Activated CD4-positive, alpha-beta T cell treated with anti-CD3 and anti-CD28 coated beads for 24 hours (primary cell): ENCODE data around the gene NOS2.
"Not testable (repeated sequence)": the region's sequence is repeated elsewhere in the genome, so short reads cannot be mapped to it uniquely, and the experiment has no call there.

ENCODE experiments used
- DNase-seq, 2 donors: peaks; one replicate each; pipeline ENCODE4 v3.0.0-alpha.2; 2020; ENCODE audit warnings: low read depth in 2 of 2

The NOS2 gene

DNA sequence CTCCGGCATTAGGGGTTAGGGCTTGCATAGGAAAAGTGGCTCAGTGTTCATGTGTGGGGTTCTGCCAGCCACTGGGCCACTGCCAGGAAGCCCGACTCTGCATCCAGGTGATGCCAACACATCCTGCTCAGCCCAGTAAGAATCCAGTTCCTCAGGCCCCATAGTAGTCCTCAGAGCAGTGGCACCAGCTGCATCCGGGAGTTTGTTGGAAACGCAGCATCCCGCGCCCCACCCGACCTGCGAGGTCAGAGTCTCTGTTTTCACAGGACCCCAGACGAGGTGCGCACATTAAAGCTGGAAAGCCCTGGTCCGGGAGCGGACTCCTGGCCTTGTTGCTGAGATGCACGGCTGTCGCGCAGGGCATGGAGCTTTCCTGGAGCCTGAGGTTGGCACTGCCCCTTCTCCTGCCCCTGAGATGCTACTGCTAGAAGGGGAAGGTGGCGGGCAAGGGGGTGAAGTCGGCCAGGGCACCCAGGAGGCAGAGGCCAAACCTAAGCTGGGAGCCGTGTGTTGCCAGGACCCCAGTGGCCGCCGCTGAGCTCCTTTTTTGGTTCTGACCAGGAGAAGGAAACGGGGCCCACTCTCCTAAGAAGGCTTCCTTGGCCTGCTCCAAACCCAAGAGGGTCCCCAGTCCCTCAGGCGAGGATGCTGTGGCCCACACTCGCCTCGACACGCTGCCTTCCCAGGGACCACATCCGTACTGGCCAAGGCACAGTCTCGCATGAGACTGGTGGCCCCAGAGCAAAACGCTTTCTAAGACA lies 44.4 kb downstream of the NOS2 start:
- DNase-seq, result no peak

DNA sequence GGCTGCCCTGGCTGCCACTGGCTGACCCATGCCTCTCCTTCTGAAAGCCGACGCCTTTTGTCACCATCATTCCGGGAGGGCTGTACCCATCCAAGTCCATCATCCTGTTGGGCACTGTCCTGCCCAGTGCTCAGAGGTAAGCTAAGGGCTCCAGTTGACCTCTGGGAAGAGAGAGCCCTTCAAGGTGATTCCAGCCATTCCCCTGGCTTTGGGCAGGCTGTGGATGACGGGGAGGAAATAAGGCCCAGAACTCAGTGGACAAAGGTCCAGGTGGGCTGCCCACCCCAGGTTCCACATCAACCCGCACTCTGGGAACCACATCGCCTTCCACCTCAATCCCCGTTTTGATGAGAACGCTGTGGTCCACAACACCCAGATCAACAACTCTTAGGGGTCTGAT lies 45.8 kb downstream of the NOS2 start:
- DNase-seq, result no peak

DNA sequence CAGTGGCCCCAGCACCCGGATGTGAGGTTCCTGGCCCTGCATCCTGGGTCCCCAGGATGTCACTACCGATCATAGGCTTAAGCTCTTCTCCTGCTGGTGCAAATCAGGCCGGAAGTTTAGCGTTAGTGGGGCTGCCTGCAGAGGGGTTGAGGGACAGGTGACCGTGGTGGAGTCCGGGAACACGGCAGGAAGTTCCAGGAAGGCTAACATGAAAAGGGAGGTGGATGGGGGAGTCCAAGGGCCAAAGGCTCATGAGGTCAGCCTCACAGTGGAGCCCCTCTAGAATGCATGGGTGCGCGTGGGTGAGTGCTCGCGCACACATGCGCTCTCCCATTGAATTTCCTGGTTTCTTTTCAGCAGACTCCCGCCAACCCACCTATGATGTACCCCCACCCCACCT lies 46.6 kb downstream of the NOS2 start:
- DNase-seq, result not testable (repeated sequence)

DNA sequence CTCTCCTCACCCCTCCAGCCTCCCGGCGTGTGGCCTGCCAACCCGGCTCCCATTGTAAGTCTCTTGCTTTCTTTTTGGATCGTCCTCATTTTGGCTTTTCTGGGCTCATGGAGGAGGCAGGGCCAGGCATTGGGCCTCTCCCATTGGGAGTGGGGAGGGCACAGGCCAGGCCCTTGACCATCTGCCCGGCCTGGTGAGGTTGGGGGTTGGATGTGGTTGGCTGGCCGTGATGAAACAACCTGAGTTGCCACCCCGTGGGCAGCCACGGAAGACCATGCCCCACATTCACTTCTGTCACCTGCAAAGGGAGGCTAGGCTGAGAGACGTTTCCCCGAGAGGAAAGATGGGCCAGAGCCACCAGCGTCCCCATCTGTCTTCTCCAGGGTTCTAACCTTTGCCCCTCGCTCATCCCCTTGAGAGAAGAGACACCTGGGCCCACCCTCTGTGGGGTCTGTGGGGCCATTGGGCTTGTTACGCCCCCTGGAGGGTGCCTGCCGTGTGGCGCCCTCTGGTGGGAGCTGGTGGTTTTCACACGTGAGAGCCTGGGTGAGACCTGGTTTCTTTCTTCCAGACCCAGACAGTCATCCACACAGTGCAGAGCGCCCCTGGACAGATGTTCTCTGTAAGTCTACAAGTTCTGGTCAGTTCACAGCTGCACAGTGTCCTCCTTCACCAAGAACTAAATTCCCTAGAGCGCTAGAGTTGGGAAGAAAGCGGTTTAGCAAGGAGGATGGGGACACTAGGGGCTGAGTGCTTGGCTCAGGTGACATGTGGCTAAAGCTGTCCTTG lies 47.3 kb downstream of the NOS2 start:
- DNase-seq, result not testable (repeated sequence)

DNA sequence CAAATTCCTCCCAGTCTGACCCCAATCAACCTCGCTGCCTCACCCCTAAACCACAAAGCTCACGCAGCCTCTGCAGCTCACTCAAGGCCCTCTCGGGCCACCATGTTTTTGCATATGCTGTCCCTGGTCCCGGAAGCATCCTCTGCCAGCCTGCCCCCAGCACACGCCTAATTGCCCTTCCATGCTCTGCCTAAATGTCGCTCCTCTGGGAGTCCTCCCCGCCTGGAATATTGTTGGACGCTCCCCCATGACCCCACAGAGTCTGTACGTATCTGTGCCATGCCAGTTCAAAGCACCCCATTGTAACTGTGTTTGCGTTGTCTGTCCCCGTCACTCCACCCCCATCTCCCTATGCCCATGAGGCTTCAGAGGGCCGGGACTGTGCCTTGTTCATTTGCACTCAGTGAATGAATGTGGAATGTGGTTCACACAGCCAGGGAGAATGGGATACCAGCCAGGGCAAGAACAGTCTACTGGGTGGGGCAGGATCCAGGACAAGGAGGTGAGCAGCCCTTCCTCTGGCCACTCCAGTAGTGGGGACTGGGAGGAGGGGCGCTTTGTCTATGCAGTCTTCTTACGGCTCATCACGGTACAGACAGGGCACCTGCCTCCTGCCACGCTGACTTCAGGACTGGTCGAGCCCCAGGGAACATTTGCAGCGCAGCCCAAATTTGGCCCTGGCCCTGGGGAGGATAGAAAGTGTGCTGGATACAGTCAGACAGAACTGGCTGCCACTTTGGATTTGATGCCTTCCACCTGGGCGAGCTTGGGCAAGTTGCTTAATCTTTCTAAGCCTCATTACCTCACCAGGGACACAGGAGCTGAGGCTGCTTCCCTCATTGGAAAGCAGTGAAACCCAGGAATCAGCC lies 48.5 kb downstream of the NOS2 start:
- no peak for DNase-seq

DNA sequence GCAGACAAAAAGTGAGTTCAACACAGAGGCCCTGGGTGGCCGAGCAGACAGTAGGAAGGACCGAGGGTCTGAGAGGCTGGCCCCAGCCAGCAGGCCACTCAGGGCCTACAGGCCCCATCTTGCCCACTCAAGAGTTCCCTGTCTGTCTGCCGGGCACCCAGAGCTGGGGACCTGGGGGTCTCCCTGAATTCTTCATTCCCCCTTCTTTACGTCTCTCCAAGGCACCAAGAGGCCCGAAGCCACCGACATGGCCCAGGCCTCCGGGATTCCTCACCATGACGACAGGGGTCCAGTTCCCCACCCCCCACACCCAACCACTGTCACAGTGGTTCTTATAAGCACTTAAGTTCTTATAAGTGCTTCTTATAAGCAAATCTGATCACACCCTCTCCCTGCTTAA lies 49.2 kb downstream of the NOS2 start:
- no peak for DNase-seq

DNA sequence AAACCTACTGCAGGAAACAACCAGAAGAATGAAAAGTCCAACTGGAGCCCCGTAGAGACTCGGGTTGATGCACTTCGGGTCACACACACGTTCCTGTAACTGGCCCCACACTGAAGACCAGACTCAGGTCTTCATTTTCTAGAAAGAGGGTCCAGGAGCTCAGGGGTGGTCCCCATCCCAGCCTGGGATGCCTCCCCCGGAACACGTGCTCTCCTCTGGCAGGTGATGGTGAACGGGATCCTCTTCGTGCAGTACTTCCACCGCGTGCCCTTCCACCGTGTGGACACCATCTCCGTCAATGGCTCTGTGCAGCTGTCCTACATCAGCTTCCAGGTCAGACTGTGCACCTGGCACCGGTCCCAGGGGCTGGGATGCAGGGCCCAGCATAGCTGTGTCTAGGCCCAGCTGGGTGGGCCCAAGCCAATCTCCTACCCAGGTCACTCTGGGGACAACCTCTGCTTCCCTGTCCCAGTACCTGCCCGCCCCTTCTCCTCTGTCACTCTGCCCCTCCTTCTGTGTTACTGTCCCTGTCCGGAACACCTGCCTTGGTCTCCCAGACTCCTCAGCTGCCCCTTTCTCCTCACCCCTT lies 50.7 kb downstream of the NOS2 start:
- not testable (repeated sequence) for DNase-seq

DNA sequence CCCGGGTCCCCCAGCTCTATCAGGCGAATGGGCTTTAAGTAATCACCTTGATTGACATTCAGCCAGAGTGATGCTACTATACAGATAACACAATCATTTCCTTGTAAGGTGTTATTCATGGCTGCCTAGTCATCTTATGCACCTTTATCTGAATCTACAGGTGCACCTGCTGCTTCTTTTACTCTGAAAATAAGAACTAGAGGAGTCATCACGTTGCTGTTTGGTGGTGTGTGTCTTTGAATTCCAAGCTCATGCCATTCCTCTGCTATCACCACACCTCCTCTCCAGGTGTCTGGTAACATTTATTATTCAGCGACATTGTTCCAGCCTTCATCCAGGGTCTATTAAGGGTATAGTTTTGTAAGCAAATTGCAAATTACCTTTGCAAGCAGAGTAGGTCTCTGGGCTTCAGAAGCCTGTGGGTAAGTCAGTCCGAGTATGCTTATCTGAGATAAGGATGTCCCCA lies 51.9 kb downstream of the NOS2 start:
- DNase-seq, result no peak

DNA sequence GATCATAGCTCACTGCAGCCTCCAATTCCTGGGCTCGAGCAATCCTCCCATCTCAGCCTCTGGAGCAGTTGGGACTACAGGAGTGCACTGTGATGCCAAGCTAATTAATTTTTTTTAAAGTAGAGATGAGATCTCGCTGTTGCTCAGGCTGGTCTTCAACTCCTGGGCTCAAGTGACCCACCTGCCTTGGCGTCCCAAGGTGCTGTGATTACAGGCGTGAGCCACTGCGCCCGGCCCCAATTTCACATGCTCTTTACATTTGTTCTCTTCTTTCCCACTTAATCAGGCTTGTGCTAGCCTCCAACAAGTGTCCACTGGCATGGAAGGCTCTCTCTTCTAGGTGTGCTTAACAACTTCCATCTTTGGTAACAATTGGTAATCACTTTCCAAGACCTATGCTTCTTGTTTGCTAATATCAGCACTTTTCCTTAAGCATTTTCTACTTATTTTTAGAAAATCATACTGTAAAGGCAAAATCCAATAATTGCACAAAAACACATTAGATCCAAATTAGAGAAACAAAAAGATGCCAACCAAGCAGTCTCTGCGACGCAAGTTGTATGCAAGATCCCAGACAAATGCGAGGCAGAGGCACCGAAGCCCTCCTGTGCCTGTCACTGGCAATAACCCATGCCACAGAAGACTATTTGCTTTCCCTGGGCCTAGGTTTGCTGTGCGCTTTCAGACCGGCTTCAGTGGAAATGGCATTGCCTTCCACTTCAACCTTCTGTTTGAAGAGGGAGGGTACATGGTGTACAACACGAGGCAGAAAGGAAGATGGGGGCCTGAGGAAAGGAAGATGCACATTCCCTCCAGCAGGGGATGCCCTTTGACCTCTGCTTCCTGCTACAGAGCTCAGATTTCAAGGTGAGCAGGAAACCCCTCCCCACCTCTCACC lies 52.6 kb downstream of the NOS2 start:
- DNase-seq, result no peak

DNA sequence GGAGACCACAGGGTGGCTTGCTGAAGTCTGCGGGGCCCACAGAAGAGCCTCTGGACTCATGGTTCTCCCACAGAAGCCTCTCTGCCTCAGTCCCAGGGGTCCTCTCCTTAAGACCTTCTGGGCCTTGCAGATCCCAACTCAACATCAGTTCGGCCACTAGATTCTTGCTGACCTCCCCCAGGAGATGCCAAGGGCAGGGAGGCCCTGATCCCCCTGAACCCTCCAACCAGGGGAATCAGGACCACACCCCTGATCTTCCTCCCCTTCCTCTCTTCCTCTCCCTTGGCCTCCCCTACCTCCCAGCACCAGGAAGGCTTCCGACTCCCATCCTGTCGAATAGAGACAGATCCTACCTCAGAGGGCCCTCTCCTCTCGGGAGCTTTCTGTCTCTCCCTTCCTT lies 53.4 kb downstream of the NOS2 start:
- no peak for DNase-seq

DNA sequence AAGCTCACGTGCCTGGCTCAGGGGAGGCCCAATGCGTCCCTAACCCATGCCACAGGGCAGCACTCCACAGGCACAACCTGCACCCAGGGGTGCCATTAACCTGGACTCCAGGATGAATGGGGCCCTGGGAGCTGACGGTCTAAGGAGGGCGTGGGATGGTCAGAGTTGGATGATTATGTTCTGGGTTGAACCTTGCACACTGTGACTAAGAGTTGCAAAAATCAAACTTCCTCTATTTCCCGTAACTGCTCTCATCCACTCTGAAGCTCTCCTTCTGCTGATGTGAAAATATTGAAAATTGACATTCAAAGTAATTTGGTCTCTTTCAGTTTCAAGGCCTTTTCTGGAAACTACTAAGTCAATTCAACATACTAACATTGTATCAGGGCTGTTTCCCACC lies 54.0 kb downstream of the NOS2 start:
- DNase-seq, result not testable (repeated sequence)

DNA sequence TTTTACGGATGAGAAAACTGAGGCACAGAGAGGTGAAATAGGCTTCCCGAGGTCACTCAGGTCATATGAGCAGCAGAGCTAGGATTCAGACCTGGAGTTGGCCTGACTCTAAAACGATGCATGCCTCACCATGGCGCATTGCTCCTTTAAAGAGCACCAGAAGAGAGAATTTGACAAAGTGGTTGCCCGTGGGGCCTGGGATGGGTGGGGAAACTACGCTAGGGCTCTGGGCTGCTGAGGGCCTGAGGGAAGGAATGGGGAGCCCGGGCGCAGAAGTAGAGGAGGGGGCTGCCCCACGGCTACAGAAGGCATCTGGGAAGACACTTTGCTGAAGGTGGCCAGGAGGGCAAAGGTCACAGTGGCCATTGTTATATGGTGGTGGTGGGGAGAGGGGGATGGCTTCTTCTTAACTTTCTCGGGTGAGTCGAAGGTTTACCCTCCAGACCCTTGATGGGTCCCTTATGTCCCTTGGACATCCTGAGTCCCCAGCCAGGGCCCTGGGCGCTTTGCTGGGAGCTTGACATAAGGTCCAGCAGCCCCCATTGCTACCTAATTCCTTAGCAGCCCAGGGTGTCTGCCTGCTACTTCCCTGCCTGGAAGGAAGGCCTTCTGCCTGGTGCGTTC lies 55.0 kb downstream of the NOS2 start:
- DNase-seq, result not testable (repeated sequence)

DNA sequence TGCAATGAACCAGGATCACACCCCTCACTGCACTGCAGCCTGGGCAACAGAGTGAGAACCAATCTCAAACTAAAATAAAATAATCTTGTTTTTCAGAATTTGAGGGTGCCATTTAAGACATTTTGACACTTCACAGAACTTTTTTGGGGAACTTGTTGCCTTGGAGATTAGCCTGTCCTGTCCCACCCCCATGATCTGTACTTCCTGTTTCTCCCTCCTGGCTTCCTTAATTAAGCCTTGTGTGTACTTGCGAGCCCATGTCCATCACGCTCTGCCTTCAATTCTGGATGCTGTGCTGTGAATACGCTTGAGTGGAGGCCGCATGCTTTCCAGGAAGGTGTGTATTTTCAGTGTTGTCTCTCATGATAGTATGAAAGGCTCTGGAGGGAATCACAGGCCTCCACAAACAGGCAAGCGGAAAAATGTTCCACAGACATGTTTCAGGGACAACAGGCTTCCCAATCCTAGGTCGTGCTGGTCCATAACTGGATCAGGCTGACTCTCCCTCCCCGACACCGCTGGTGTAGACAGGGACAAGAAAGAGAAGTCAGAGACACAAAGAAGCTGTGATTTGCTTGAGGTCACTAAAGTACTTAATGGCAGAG lies 56.9 kb downstream of the NOS2 start:
- no peak for DNase-seq

DNA sequence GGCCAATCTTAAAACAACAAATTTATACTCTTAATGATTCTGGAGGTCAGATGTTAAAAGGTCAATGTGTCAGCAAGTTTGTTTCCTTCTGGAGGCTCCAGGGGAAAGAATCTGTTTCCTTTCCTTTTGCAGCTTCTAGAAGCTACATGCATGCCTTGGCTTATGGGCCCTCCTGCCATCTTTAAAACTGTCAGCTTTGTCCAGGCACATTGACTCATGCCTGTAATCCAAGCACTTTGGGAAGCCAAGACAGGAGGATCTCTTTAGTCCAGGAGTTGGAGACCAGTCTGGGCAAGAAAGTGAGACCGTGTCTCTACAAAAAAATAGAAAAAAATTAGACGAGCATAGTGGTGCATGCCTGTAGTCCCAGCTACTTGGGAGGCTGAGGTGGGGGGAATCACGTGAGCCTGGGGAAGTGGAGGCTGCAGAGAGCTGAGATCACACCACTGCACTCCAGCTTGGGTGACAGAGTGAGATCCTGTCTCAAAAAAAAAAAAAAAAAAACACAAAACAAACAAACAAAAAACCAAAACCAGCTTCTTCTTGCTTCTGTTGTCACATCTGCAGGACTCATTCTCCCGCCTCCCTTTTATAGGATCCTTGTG lies 58.3 kb downstream of the NOS2 start:
- no peak for DNase-seq

DNA sequence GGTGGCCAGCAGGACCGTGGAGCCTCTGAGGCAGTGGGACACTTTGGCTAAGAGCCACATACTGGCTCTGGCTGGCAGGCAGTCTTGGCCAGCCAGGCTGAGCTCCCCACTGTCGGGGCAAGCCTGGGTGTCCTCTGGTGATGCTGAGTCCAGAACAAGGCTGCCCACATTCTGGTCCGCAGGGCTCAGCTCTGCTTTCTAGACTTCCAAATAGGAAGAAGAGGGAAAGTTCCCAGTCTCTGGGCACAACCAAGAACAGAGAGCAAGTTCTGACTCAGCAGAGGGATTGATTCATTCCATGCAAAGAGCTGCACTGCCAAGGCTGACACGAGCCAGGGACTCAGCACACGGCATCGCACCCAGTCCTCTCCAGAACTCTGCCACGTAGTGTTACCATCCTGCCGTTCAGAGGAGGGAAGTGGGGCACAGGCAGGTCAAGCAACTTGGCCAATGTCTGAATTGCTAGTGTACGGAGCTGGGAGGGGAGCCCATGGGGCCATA lies 58.9 kb downstream of the NOS2 start:
- no peak for DNase-seq

DNA sequence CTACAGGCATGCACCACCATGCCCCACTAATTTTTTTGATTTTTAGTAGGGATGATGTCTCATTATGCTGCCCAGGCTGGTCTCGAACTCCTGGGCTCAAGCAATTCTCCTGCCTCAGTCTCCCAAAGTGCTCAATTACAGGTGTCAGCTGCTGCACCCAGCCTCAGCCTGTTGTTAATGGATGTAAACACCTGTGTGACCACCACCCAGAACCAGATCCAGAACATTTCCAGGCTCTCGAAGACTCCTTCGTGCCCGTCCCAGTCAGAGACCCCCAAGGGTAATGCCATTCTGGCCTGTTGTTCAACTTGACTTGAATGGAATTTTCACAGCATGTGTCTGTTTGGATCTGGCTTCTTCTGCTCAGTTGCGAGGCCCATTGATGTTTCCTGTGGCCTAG lies 59.8 kb downstream of the NOS2 start:
- DNase-seq, result not testable (repeated sequence)

DNA sequence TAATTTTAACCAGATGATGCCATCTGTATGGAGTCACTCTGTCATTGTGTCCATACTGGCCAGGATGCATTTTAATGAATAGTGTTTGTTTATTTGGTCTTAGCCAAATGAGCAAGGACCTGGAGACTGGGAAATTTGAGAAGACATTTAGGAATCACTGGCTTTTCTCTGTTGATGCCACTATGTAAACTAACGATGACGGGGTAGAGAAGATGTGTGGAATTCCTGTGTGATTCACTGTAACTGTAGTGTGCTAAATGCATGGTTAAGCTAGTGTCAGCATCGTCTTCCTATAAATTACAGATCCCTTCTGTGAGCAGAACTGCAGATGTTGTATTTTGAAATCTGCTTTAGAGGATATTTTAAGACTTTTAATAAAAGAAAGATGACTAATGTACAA lies 66.6 kb downstream of the NOS2 start:
- no peak for DNase-seq

DNA sequence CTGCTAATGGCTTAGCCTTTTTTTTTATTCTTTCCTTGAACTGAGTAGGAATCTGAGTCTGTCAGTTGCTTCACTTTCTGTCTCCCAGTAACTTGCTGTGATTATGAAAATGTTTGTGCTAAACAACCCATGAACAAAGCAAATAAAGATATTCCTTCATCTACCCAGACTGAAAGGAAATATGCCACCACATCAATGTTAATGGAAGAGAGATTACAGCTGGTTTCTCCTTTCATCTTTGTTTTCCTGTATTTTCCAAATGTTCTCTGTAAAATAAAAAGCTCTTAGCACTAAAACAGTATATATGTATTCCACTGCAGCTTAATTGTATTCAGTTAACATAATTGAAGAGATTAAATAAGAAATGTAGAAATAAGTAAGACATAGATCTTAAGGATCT lies 67.6 kb downstream of the NOS2 start:
- not testable (repeated sequence) for DNase-seq

DNA sequence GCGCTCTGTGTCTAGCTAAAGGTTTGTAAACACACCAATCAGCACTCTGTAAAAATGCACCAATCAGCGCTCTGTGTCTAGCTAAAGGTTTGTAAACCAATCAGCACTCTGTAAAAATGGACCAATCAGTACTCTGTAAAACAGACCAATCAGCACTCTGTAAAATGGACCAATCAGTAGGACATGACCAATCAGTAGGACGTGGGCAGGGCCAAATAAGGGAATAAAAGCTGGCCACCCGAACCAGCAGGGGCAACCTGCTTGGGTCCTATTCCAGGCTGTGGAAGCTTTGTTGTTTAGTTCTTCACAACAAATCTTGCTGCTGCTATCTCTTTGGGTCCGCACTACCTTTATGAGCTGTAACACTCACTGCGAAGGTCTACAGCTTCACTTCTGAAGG lies 74.3 kb downstream of the NOS2 start:
- not testable (repeated sequence) for DNase-seq
